Cardiac fibroblast (primary cell): ENCODE results near the gene TUFT1.

Experiments used
- DNase-seq, 2 donors: peaks; one replicate each; pipeline versions ENCODE4 v3.0.0 to v3.0.0-alpha.2; 2010; ENCODE audit warnings: low read depth in 2 of 2
- H3K4me3 ChIP-seq, 2 donors: replicated peaks in 1 of 2; 1 replicate in 1 of 2; 2 replicates in 1 of 2; pipeline ENCODE4 v1.5.1; 2011; ENCODE audit warnings: low read depth in 2 of 2, low read length in 2 of 2, mild to moderate bottlenecking in 2 of 2, moderate library complexity in 1 of 2
- CTCF ChIP-seq: IDR thresholded peaks from one replicate; pipeline ENCODE4 v1.5.1; 2011; ENCODE audit warnings: low read depth, mild to moderate bottlenecking, low read length, inconsistent platforms

TUFT1 gene

GRCh38 chr1:151583796-151584195 is 43.7 kb downstream of the TUFT1 start:
- no peak for TF ChIP-seq CTCF
- no peak overlapping the region for H3K4me3 ChIP-seq
- DNase-seq: no peak

GRCh38 chr1:151584278-151584677 is 44.2 kb downstream of the TUFT1 start:
- TF ChIP-seq CTCF: no peak
- no peak for DNase-seq
- H3K4me3 ChIP-seq: no peak overlapping the region

GRCh38 chr1:151584780-151585179 is 44.7 kb downstream of the TUFT1 start:
- no peak for TF ChIP-seq CTCF
- no peak overlapping the region for H3K4me3 ChIP-seq
- no peak for DNase-seq

- no peak overlapping the region for H3K4me3 ChIP-seq
- no peak for TF ChIP-seq CTCF
- DNase-seq: peak; percentile 37 to 59
Measured at GRCh38 chr1:151585622-151586021, 45.5 kb downstream of the TUFT1 start.

GRCh38 chr1:151590961-151591360 is 50.9 kb downstream of the TUFT1 start:
- no peak overlapping the region for H3K4me3 ChIP-seq
- no peak for DNase-seq
- no peak for TF ChIP-seq CTCF

- H3K4me3 ChIP-seq: no peak overlapping the region
- DNase-seq: no peak
- no peak for TF ChIP-seq CTCF
Measured at GRCh38 chr1:151593730-151594129, 53.6 kb downstream of the TUFT1 start.

- no peak overlapping the region for H3K4me3 ChIP-seq
- peak; percentile 58 to 59 for DNase-seq
- peak; percentile 96 for TF ChIP-seq CTCF
Measured at GRCh38 chr1:151594143-151594625, 54.1 kb downstream of the TUFT1 start.
